ENCODE data around the gene PXK. TPM values are rescaled to one million over a fixed set of nuclear protein-coding genes. Genes with fewer than 3 reads are reported as not detected.

PXK gene
- total and polyA plus RNA-seq, 8 donors: 8.3 to 54.0 (median 31.1) TPM

- H3K27me3 ChIP-seq: no peaks in the 10 kb centered on the region
- no peaks in the 10 kb centered on the region for H3K9me3 ChIP-seq
- H3K27ac ChIP-seq: peak overlapping the region in 1 of 5 donors; percentile 45
- TF ChIP-seq CTCF (IDR thresholded peaks at IDR 0.05) (no peak), POLR2AphosphoS5 (IDR thresholded peaks at IDR 0.05) (no peak), EP300 (IDR thresholded peaks at IDR 0.05) (no peak), POLR2A (IDR thresholded peaks at IDR 0.05) (no peak)
- peaks cover 0 to 24% (median 9%) of the 10 kb centered on the region in 4 donors for H3K4me1 ChIP-seq
- intact Hi-C loops (cut with DNase I; ENCODE audit: low total_unique reads): no loop called here
- no peaks in the 10 kb centered on the region for H3K36me3 ChIP-seq
- WGBS, 5 donors: 87 to 91% (median 90%) methylated on average over 12 of the region's 12 CpGs
- no peak overlapping the region for H3K4me3 ChIP-seq
- DNase-seq: no peak
Observed at GRCh38 chr3:58470363-58471024, 137.8 kb downstream of the PXK start.

GRCh38 chr3:58471025-58471887 is 138.6 kb downstream of the PXK start:
- peak in 1 of 2 donors; percentile 83 for DNase-seq
- Histone ChIP-seq H3K4me3 (no peak overlapping the region), H3K4me1 (peaks cover 0 to 24% (median 9%) of the 10 kb centered on the region in 4 donors), H3K36me3 (no peaks in the 10 kb centered on the region), H3K27ac (peak overlapping the region in 1 of 5 donors; percentile 45), H3K9me3 (no peaks in the 10 kb centered on the region), H3K27me3 (no peaks in the 10 kb centered on the region)
- 48 to 55% (median 49%) methylated on average over 9 to 10 of the region's 10 CpGs for WGBS, 5 donors
- TF ChIP-seq EP300 (IDR thresholded peaks at IDR 0.05) (no peak), CTCF (IDR thresholded peaks at IDR 0.05) (no peak), POLR2AphosphoS5 (IDR thresholded peaks at IDR 0.05) (no peak), POLR2A (IDR thresholded peaks at IDR 0.05) (no peak)
- intact Hi-C loops (cut with DNase I; ENCODE audit: low total_unique reads): no loop called here

DNA sequence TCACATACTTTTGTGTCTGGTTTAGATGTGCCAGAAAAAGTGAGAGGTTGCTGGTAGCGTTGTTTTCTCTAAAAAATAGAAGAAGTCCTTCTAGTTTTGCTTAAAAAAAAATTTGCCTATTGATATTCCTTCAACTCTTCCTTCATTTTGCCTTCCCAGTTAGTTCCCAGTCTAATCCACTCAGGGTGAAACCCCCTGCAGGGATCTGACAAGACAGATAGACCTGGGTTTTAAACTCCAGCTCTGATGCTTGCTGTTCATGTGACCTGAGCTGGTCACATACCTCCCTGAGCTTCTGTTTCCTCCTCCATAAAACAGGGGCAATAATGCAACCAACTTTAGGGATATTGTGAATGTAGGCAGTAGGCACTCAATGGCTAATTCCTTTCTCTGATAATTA is 140.6 kb downstream of the PXK start:
- no peaks in the 10 kb centered on the region for H3K36me3 ChIP-seq
- no peak overlapping the region for H3K4me3 ChIP-seq
- H3K27ac ChIP-seq: no peak overlapping the region
- peaks cover 0 to 24% (median 9%) of the 10 kb centered on the region in 4 donors for H3K4me1 ChIP-seq
- H3K27me3 ChIP-seq: no peaks in the 10 kb centered on the region
- no peak for TF ChIP-seq EP300 (IDR thresholded peaks at IDR 0.05)
- no peak for TF ChIP-seq CTCF (IDR thresholded peaks at IDR 0.05)
- no peak for TF ChIP-seq POLR2AphosphoS5 (IDR thresholded peaks at IDR 0.05)
- TF ChIP-seq POLR2A (IDR thresholded peaks at IDR 0.05): no peak
- no peak for DNase-seq
- intact Hi-C loops (cut with DNase I; ENCODE audit: low total_unique reads): no loop called here
- H3K9me3 ChIP-seq: no peaks in the 10 kb centered on the region
- 89 to 100% (median 96%) methylated on average over 1 of the region's 1 CpG for WGBS, 5 donors

DNA sequence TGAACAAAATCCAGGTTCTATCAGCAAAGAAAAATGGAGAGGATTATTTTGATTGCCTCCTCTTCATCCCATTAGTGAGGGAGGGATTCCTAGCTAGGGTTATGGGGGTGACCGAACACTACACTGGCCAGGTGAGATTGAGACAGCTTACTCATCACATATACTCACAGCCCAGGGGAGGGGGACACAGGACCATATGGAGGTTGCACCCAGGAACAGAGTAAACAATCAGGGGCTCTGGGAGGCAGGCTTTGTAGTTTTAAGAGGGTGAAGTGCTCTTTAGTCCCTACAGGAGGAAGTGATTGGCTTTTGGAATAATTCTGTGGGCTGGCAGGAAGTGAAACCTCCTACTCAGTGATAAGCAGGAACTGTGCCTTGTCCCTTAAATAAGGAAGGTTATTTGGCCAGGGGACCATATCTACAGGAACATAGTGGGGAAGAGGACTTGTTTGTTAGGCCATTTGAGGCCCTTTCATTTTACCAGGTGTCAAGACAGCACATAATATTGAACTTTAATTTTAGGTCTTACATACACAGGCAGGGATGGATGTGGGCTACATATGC is 141.7 kb downstream of the PXK start:
- H3K27me3 ChIP-seq: no peaks in the 10 kb centered on the region
- no peak overlapping the region for H3K27ac ChIP-seq
- peaks cover 0 to 24% (median 9%) of the 10 kb centered on the region in 4 donors for H3K4me1 ChIP-seq
- intact Hi-C loops (cut with DNase I; ENCODE audit: low total_unique reads): no loop called here
- TF ChIP-seq EP300 (IDR thresholded peaks at IDR 0.05) (no peak), POLR2A (IDR thresholded peaks at IDR 0.05) (no peak), CTCF (IDR thresholded peaks at IDR 0.05) (no peak), POLR2AphosphoS5 (IDR thresholded peaks at IDR 0.05) (no peak)
- WGBS, 5 donors: 94 to 100% (median 97%) methylated on average over 1 of the region's 1 CpG
- H3K9me3 ChIP-seq: no peaks in the 10 kb centered on the region
- DNase-seq: peak in 1 of 2 donors; percentile 35
- H3K36me3 ChIP-seq: no peaks in the 10 kb centered on the region
- H3K4me3 ChIP-seq: no peak overlapping the region
